GM19468 (cell line): ENCODE measurements around the gene FNIP2.
"Not testable (repeated sequence)": the region's sequence is repeated elsewhere in the genome, so short reads cannot be mapped to it uniquely, and the experiment has no call there.

Experiments
- ATAC-seq: cut with Tn5 transposase; IDR thresholded peaks from one replicate; pipeline ENCODE4 v1.9.1; 2021; ENCODE audit warnings: mild to moderate bottlenecking, moderate library complexity, moderate number of reproducible peaks; ENCODE audit not compliant: unreplicated experiment; ENCODE audit errors: extremely low read depth

Gene FNIP2

DNA sequence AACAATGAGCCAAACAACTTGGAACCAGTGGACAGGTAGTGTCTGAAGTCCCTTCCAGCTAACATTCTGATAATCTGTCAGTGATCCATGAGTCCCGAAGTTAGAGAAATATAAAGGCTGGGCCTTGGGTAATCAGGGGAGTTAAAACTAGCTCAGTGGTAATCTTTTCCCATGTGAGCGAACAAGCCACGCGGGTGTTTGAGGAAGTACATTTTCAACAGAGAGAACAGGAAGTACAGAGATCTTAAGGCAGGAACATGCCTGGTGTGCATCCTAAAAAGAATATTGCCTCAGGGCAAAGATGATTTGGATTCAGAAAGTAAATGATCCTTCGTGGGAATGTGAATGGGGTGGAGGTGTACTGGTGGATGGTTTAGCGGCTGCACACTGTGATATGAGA lies 42.9 kb downstream of the FNIP2 start:
- peak; percentile 22 for ATAC-seq

DNA sequence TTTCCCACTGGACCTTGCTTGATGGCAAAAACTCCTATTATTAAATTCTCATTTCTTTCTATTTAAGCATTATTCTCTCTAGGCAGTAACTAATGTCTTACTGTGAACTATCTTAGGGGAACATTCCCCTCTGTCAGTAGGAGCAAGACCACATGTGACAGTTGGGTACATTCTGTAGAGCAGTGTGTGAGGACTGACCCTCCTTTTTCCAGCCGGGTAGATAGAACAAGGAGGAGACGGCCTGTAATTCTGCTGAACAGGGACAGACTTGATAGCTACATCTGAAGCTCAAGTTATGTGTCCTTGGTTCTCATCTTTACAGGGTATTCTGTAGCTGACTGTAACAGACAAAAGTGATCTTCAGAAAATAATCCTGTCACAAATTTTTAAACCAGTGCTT lies 43.3 kb downstream of the FNIP2 start:
- no peak for ATAC-seq

DNA sequence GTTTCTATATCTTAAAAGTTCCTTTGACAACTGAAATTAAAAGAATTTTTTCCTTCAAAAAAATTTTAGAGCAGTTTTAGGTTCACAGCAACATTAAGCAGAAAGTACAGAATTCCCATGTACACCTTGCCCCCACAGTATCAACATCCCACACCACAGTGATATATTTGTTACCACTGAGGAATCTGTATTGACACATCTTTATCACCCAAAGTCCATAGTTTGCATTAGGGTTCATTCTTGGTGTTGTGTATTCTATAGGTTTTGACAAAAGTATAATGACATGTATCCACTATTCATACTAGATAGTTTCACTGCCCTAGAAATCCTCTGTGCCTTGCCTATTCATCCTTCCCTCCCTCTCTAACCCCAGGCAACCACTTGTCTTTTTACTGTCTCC lies 43.7 kb downstream of the FNIP2 start:
- ATAC-seq, result no peak

DNA sequence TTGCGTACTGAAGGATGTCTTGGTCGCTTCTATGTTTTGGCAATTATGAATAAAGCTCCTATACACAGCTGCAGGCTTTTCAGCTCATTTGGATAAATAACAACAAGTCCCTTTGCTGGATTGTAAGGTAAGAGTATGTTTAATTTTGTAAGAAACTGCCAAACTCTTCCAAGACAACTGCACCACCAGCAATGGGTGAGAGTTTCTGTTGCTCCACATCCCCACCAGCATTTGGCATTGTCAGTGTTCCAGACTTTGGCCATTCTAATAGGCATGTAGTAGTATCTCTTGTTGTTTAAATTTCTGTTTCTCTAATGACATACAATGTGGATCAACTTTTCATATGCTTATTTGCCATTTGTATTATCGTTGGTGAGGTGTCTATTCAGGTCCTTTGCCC lies 44.3 kb downstream of the FNIP2 start:
- no peak for ATAC-seq

DNA sequence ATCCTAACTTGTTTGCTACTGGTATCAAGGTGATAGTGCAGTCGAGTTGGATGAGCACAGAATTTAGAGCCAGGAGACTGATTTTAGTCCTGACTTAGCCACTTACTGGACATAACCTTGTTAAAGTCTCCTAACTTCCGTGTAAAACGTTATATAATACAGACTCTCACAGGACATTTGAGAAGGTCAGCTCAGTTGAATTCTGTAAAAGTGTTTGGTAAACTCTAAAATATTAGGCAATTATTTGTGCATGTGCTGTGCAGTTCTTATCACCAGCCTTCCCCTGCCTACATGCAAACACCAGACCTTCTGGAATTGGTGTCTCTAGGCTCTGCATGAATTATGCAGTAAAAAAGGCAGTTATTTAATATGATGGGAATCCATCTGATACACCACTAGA lies 45.4 kb downstream of the FNIP2 start:
- no peak for ATAC-seq

DNA sequence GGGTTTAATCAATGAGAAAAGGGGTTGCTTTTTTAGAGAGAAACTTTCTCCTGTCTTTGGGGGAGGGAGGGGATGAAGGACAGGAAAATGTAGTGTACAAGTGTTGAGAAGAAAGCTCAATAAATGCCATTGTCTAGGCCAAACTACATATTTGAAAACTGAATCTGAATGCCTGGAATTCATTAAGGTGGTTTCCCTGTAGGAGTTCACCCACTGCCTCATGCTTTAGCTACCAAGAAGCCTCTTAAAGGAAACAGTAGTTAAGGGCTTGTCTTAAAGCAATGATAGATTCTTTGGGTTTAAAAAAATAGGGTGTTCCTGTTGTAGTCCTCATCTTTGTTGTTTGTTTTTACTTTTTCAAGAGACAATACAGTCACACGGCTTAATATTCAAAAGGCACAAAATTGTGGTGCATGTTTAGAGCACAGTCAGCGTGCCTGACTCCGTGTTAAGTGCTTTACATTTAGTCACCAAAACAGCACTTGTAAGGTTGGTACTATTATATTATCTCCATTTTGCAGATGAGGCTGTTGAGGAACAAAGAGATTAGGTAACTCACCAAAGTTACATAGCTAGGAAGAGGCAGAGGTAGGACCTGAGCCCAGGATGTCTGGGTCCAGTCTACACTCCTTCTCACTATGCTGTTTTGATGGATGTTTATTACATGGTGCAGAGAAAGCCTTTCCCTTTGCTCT lies 46.0 kb downstream of the FNIP2 start:
- ATAC-seq, result no peak

DNA sequence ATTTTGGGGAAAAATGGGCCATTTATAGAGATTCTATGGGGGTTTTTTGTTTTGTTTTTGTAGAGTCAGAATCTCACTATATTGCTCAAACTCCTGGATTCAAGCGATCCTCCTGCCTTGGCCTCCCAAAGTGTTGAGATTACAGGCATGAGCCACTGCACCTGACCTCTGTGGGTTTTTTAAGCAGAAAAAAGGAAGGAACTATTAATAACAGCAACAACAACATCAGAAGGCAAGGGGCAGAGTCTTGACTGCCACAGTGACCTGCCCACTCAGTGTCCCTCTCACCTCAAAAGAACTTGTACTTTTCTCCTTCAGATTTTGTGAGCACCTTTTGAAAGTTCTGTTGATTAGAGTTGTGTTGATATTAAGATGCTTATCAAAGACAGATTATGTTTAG lies 48.1 kb downstream of the FNIP2 start:
- no peak for ATAC-seq

DNA sequence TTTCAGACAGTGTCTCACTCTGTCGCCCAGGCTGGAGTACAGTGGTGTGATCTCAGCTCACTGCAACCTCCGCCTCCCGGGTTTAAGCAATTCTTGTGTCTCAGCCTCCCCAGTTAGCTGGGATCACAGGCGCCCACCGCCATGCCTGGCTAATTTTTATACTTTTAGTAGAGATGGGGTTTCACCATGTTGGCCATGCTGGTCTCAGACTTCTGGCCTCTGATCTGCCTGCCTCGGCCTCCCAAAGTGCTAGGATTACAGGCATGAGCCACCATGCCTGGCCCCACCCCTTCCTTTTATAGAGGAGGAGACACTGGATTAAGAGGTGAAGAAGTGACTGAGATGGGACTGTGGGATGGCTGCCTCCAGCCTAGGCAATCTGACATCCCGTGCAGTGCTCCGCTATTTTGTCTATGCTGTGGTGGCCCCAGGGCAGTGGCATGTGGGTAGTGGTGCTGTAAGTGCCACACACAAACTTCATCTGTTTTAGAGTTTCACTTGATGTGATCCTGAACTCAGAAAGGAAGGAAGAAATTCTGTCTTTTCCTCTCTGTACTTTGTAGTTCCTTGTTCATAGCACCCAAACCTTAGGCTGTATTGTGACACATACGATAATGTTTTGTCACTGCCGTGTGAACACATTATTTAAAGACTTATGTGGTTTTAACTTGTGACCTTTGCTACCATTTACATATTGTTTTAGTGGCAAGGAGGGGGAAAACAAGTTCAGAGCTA lies 48.9 kb downstream of the FNIP2 start:
- ATAC-seq, result peak; percentile 57

DNA sequence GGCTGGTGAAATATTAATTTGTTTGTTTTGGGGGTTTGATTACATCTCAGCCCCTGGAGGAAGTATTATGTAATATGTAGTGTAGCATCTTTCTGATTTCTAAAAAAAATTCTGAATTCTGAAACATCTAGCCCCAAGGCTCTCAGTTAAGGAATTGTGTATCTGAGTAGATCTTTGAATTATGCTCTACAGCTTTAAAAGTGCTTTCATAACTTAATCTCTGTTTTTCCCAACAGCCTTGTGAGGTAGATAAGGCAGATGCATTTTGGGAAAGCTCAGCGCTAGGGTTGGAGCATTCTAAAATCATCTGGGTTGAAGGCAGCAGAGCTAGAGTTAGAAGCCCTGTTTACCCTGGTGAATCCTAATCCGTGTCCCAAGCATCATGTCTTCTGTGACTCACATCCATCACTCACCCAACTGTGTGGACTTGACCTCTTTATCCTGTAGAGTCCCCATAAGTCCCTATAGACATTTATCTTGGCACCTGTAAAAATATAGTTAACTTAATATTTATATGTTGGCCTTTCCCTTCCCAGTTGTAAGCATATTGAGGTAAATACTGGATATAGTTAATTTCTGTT lies 49.8 kb downstream of the FNIP2 start:
- no peak for ATAC-seq

DNA sequence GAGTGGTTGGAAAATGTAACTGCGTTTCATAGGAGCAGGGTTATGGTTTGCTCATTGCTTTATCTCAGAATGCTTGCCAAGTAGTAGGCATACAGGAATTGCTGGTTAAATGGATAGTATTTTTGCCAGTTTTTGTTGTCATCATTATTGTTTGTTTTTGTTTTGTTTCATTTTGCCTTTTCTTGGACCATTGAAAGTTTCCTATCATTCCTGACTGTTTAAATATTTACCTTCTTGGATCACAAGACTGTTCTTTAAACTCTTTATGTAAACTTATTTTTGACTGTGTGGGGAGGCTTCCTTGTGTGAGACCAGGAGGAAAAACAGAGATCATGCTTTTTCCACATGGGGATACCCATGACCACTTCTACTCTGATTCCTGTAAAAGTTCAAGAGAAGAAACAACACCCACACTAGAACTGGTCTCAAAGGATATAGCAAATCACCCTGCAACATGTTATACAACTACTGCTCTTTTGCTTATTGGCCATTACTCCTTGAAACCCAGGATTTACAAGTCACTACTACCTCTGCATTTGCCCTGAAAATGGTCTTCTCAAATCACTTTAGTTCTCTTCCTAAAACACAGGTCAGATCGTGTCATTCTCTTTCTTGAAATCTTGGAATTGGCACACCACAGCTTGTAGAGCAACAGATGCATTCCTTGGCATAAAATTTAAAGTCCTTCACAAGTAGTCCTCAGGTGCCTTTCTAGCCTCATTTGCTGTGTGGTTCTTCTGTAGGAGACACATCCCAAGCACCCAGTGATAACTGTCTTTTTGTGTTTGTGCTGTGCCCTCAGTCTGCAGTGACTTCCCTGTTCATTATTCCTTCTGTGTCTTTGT lies 51.3 kb downstream of the FNIP2 start:
- no peak for ATAC-seq

DNA sequence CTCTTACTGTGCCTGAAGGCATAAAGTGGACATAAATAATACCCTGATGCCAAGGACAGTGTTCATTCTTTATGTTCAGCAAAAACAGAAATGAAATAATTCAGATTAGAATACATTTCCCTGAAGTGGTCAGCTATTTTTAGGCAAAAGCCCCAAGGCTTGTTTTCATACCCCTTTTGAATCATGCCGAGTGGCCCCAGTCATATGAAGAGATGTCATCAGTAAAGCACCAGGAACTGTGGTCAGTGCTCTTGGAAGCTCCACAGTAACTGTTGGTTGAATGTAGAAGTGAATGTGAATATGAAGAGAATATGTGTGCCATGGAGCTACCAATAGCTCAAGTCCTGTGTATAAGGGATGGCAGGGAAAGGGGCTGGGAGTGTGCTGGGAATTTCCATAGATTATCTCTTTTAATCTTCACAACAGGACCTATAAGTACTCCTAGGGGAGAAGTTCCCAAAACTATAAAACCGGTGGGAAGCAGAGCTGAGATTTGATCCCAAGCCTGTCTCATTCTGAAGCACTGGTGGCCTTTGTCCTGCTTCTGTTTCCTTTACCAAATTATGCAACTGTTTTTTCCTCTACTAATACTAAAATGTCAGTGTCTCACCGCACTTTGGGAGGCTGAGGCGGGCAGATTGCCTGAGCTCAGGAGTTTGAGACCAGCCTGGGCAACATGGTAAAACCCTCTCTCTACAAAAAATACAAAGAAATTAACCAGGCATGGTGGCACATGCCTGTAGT lies 52.6 kb downstream of the FNIP2 start:
- ATAC-seq, result no peak

DNA sequence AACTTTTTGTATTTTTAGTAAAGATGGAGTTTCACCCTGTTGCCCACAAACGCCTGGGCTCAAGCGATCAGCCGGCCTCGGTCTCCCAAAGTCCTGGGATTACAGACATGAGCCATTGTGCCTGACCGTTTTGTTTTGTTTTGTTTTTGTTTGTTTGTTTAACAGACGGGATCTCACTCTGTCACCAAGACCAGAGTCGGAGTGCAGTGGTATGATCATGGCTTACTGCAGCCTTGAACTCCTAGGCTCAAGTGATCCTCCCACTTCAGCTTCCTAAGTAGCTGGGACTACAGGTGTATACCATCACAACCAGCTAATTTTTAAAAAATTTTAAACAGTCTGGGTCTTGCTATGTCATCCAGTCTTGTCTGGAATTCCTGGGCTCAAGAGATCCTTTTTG lies 53.5 kb downstream of the FNIP2 start:
- no peak for ATAC-seq

DNA sequence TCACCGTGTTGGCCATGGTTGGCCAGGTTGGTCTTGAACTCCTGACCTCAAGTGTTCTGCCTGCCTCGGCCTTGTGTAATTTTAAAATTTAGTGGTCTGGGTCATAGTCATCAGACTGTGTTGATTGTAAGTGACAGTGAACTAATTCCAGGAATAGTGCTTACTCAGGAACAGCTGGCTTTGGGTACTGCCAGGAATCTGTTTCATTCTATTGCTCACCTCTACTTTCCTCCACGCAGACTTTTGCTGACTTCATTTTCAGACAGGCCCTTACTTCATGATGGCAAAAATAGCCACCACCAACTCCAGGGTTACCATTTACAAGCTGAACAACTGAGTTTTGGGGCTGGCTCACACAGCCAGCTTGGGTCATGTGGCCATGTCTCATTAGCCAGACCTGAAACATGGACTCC lies 54.6 kb downstream of the FNIP2 start:
- ATAC-seq, result no peak

DNA sequence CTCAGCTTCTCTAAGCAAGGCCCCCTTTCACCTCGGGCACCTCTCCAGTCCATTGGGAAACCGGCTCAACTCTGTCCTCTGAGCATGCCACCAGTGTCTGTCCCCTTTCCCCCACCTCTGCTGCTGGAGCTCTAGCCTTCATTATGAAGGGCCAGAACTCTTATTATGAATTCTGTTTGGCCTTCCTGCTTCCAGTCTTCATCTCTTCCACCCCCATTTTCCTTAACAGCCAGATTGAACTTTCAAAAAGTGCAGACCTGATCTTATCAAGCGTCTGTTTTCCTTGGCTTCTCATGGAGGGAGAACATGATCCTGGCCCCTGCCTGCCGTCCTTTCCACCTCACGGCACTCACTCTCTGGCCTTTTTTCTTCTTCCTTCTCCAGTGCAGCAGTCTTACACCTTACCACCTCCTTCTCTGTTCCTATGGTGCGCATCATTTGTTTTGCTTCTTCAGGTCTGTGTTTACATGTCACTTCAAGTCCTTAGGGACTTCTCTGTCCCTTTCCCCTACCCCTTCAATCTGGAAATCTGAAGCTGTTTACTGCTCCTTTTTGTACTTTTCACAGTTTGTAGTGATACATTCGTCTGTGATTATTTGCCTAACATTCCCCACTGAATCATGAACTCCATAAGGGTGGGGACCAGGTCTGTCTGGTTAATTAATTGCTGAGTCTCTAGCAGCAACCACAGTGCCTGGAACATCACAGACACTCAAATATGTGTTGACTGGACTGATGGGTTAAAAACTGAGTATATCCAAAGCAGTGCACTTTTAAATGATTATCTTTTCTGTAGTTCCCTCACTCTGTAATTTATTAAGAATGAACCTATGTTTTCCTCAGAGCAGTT lies 55.8 kb downstream of the FNIP2 start:
- ATAC-seq, result no peak

DNA sequence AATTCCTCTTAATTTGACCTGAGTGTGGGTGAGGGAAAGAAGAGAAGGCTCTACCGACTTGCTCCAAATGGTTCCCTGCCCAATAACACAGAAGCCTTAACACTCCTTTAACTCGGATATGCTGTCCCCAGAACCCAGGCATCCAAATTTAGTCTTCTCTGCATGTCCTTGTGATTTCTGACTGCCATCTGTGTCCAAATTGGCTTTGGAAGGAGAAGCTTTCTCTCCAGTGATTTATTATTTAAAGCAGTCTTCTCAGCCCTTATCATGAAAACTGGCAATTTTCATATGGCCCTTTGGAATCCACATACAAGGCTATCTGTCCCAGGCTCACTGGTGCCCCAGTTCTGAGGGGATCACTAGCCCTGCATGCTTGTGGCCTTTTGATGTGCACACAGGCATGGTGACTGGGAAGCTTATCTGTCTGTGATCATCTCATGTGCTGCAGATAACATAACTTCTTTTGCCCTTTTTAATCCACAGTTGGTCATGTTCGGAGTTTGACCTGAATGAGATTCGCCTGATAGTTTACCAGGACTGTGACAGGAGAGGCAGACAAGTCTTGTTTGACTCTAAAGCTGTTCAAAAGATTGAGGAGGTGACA lies 56.7 kb downstream of the FNIP2 start:
- ATAC-seq, result no peak

DNA sequence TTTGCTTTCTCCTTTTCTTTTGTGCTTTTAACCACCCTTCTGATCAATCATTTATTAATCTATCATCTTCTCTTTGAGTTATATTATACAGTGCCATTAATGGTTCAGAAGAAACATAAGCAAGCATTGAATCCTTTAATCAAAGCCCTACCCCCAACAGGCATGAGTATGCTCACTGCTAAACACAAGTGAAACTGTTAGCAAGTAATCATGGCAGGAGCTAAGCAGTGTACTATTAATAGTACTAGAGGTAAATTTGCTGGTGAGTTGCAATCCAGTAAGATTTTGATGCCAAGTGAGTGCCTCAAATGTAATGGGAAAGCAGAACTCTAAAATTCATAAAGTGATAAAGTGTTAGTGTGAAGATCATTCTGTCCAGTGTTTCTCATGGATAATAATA lies 57.2 kb downstream of the FNIP2 start:
- peak; percentile 69 for ATAC-seq

DNA sequence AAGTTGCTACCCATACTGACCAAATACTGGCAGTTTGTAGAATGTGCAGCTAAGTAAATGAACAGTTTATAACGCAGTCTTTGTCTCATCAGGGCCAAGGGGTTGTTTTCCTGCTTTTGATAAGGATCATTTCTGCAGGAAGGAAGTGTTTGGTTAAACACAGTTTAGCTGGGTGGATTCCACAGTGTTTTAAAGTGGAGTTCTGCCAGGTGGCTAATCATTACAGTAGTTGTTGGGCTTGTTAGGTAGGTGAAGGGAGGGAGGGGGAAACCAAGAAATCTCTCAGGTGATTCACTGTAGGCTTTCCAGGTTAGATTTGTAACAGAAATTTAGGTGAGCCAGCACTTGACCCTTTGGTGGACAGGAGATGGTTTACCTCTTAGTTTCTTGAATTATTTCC lies 58.1 kb downstream of the FNIP2 start:
- ATAC-seq, result no peak

DNA sequence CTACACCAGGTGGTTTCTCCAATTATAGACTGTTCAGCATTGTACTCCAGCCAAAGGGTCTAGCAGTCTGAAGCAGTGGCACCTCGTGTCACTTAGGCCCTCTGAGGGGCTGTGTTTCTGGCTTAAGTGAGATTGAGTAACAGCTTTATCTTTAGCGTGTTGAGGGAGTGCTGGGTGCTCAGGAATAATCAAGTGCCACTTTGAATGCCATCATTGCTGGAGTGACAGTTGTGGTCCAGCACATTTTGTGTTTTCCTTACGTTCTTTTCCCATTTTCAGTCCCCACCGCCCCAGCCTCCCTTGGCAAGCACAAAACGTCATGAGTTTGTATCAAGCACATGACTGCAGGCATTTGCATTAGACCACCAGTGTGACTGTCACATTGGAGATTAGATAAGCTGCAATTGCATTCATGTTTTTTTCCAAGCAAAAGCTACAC lies 58.7 kb downstream of the FNIP2 start:
- ATAC-seq, result no peak

DNA sequence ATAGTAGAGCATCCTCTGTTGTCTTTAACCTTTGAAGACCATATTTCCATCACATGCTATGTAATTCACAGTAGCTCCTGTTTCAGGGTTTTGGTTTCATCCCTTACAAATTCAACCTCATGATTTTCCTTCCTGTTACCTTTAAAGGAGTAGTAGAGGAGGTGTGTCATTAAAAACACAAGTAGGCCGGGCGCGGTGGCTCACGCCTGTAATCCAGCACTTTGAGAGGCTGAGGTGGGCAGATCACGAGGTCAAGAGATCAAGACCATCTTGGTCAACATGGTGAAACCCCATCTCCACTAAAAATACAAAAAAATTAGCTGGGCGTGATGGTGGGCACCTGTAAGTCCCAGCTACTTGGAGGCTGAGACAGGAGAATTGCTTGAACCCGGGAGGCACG lies 59.3 kb downstream of the FNIP2 start:
- ATAC-seq, result not testable (repeated sequence)
